Inflammatory macrophage (primary cell): ENCODE measurements around the gene M1AP.

Source experiments
- DNase-seq, 2 donors: peaks; one replicate each; pipeline ENCODE4 v3.0.0-alpha.2; 2020 to 2022
- total RNA-seq, 18 experiments: gene quantifications; one replicate each; lab custom pipeline; 2026; ENCODE audit warnings: mixed read lengths in 6 of 18, inconsistent platforms in 2 of 18; lab: John Stamatoyannopoulos, UW

M1AP gene
- total RNA-seq: 1.7 to 7.1 (median 5.4) reads per million in 18 experiments

GRCh38 chr2:74648009-74648443 lies at the start of gene M1AP:
Gene M1AP (minus strand): TSS chr2:74648330. CDS start chr2:74640275, 8,055 bp downstream.
- no peak for DNase-seq

GRCh38 chr2:74696829-74697228 lies 48.7 kb upstream of the M1AP start:
- DNase-seq: no peak

GRCh38 chr2:74695663-74696062 lies 47.5 kb upstream of the M1AP start:
- DNase-seq: no peak

- DNase-seq: peak; percentile 60 to 66
Measured at GRCh38 chr2:74694281-74694680, 46.2 kb upstream of the M1AP start.

- peak in 1 of 2 donors; percentile 41 for DNase-seq
Measured at GRCh38 chr2:74693668-74694067, 45.5 kb upstream of the M1AP start.

- DNase-seq: peak; percentile 19 to 54
Measured at GRCh38 chr2:74693213-74693612, 45.1 kb upstream of the M1AP start.

GRCh38 chr2:74691929-74692328 lies 43.8 kb upstream of the M1AP start:
- DNase-seq: no peak

- DNase-seq: peak; percentile 74 to 80
Measured at GRCh38 chr2:74690571-74690970, 42.4 kb upstream of the M1AP start.

- DNase-seq: no peak
Measured at GRCh38 chr2:74689671-74690070, 41.5 kb upstream of the M1AP start.

GRCh38 chr2:74688881-74689280 lies 40.8 kb upstream of the M1AP start:
- DNase-seq: no peak

- no peak for DNase-seq
Measured at GRCh38 chr2:74685408-74685807, 37.3 kb upstream of the M1AP start.

- no peak for DNase-seq
Measured at GRCh38 chr2:74682501-74682900, 34.4 kb upstream of the M1AP start.

GRCh38 chr2:74679615-74680014 lies 31.5 kb upstream of the M1AP start:
- DNase-seq: no peak

- DNase-seq: peak; percentile 40 to 51
Measured at GRCh38 chr2:74676331-74676730, 28.2 kb upstream of the M1AP start.

GRCh38 chr2:74675090-74675489 lies 27.0 kb upstream of the M1AP start:
- no peak for DNase-seq

GRCh38 chr2:74673826-74674528 lies 25.8 kb upstream of the M1AP start:
- DNase-seq: no peak

GRCh38 chr2:74671479-74671878 lies 23.3 kb upstream of the M1AP start:
- no peak for DNase-seq

- DNase-seq: no peak
Measured at GRCh38 chr2:74670263-74670662, 22.1 kb upstream of the M1AP start.

- no peak for DNase-seq
Measured at GRCh38 chr2:74668087-74668486, 20.0 kb upstream of the M1AP start.

GRCh38 chr2:74659462-74659861 lies 11.3 kb upstream of the M1AP start:
- no peak for DNase-seq

GRCh38 chr2:74658516-74658915 lies 10.4 kb upstream of the M1AP start:
- no peak for DNase-seq

GRCh38 chr2:74655579-74655978 lies 7.4 kb upstream of the M1AP start:
- DNase-seq: no peak

- DNase-seq: peak; percentile 92 to 93
Measured at GRCh38 chr2:74653985-74654882, 6.1 kb upstream of the M1AP start, which contains the start of gene SEMA4F. Gene SEMA4F (plus strand): TSS chr2:74654247. CDS start chr2:74654377, 130 bp downstream.

- no peak for DNase-seq
Measured at GRCh38 chr2:74653589-74653984, 5.5 kb upstream of the M1AP start.
